HUES6 (cell line): Measurements from ENCODE around the gene BRAT1.

ENCODE experiments used
- H3K27ac ChIP-seq: 2 replicates; pipeline ENCODE4 v1.7.0; 2013; ENCODE audit warnings: low read depth, mild to moderate bottlenecking, low read length, inconsistent platforms
- H3K27me3 ChIP-seq: 2 replicates; pipeline ENCODE4 v1.6.1; 2013; ENCODE audit warnings: low read length; ENCODE audit not compliant: control insufficient read depth, insufficient read depth
- H3K36me3 ChIP-seq: 2 replicates; pipeline ENCODE4 v1.6.1; 2013; ENCODE audit warnings: low read length; ENCODE audit not compliant: control insufficient read depth, insufficient read depth
- H3K4me1 ChIP-seq: 2 replicates; pipeline ENCODE4 v1.6.1; 2013; ENCODE audit warnings: low read length; ENCODE audit not compliant: control insufficient read depth, insufficient read depth
- H3K4me3 ChIP-seq: 2 replicates; pipeline ENCODE4 v1.5.1; 2013; ENCODE audit warnings: low read depth, low read length
- H3K9ac ChIP-seq: one replicate; pipeline ENCODE4 v1.6.1; 2013; ENCODE audit warnings: mild to moderate bottlenecking, low read length
- H3K9me3 ChIP-seq: 2 replicates; pipeline ENCODE4 v1.6.1; 2013; ENCODE audit warnings: low read depth, low read length; ENCODE audit not compliant: control insufficient read depth, insufficient read depth

The BRAT1 gene

GRCh38 chr7:2555121-2556052 lies at the start of gene BRAT1:
Gene BRAT1 (minus strand): TSS chr7:2555524. CDS start chr7:2554431, 1,093 bp downstream.
- Histone ChIP-seq H3K4me1 (peaks cover 6% of the 10 kb centered on the region; the same call in 1 of the 2 replicates), H3K4me3 (peak within 1 kb of the TSS; percentile 77), H3K27ac (peak within 1 kb of the TSS; percentile 100), H3K36me3 (peaks cover 17% of the 10 kb centered on the region), H3K9ac (peak within 1 kb of the TSS; percentile 97), H3K9me3 (no peaks in the 10 kb centered on the region), H3K27me3 (no peaks in the 10 kb centered on the region)

- Histone ChIP-seq H3K27ac (no peak overlapping the region), H3K36me3 (no peaks in the 10 kb centered on the region), H3K27me3 (no peaks in the 10 kb centered on the region), H3K9ac (no peak overlapping the region), H3K4me1 (peaks cover 23% of the 10 kb centered on the region; the same call in 1 of the 2 replicates), H3K9me3 (no peaks in the 10 kb centered on the region), H3K4me3 (no peak overlapping the region)
These were observed 49.4 kb upstream of the BRAT1 start for GRCh38 chr7:2604608-2605174.

GRCh38 chr7:2603044-2603965 lies 48.0 kb upstream of the BRAT1 start:
- H3K4me1 ChIP-seq: peaks cover 18% of the 10 kb centered on the region; the same call in 1 of the 2 replicates
- H3K36me3 ChIP-seq: peaks cover 4% of the 10 kb centered on the region
- no peak overlapping the region for H3K27ac ChIP-seq

GRCh38 chr7:2602406-2603043 lies 47.2 kb upstream of the BRAT1 start:
- no peak overlapping the region for H3K4me3 ChIP-seq
- H3K4me1 ChIP-seq: peaks cover 10% of the 10 kb centered on the region; the same call in 1 of the 2 replicates
- peaks cover 4% of the 10 kb centered on the region for H3K36me3 ChIP-seq
- H3K27ac ChIP-seq: no peak overlapping the region
- H3K9ac ChIP-seq: no peak overlapping the region
- H3K9me3 ChIP-seq: no peaks in the 10 kb centered on the region
- H3K27me3 ChIP-seq: no peaks in the 10 kb centered on the region

More at GRCh38 chr7:2603044-2603965, 48.0 kb upstream of the BRAT1 start:
- no peaks in the 10 kb centered on the region for H3K9me3 ChIP-seq
- H3K9ac ChIP-seq: no peak overlapping the region
- no peaks in the 10 kb centered on the region for H3K27me3 ChIP-seq
- H3K4me3 ChIP-seq: no peak overlapping the region

GRCh38 chr7:2601907-2602306 lies 46.6 kb upstream of the BRAT1 start:
- Histone ChIP-seq H3K27ac (no peak overlapping the region), H3K9me3 (no peaks in the 10 kb centered on the region), H3K36me3 (peaks cover 4% of the 10 kb centered on the region), H3K4me1 (peaks cover 4% of the 10 kb centered on the region; the same call in 1 of the 2 replicates), H3K4me3 (no peak overlapping the region), H3K9ac (no peak overlapping the region), H3K27me3 (no peaks in the 10 kb centered on the region)

- no peak overlapping the region for H3K27ac ChIP-seq
- no peak overlapping the region for H3K4me3 ChIP-seq
- H3K27me3 ChIP-seq: no peaks in the 10 kb centered on the region
- no peaks in the 10 kb centered on the region for H3K9me3 ChIP-seq
- H3K4me1 ChIP-seq: no peaks in the 10 kb centered on the region; the same call in 1 of the 2 replicates
- H3K9ac ChIP-seq: no peak overlapping the region
- H3K36me3 ChIP-seq: peaks cover 4% of the 10 kb centered on the region
These were observed 45.7 kb upstream of the BRAT1 start for GRCh38 chr7:2601065-2601464.

- Histone ChIP-seq H3K9ac (no peak overlapping the region), H3K36me3 (peaks cover 20% of the 10 kb centered on the region), H3K4me3 (no peak overlapping the region), H3K27ac (no peak overlapping the region), H3K27me3 (no peaks in the 10 kb centered on the region), H3K4me1 (no peaks in the 10 kb centered on the region), H3K9me3 (no peaks in the 10 kb centered on the region)
These were observed 43.0 kb upstream of the BRAT1 start for GRCh38 chr7:2598154-2598823.

- no peak overlapping the region for H3K9ac ChIP-seq
- no peaks in the 10 kb centered on the region for H3K9me3 ChIP-seq
- H3K4me3 ChIP-seq: no peak overlapping the region
- H3K36me3 ChIP-seq: peaks cover 26% of the 10 kb centered on the region
- H3K27me3 ChIP-seq: no peaks in the 10 kb centered on the region
- no peaks in the 10 kb centered on the region for H3K4me1 ChIP-seq
- H3K27ac ChIP-seq: no peak overlapping the region
These were observed 41.9 kb upstream of the BRAT1 start for GRCh38 chr7:2597273-2597640.

GRCh38 chr7:2596464-2597272 lies 41.3 kb upstream of the BRAT1 start:
- H3K36me3 ChIP-seq: peaks cover 26% of the 10 kb centered on the region
- no peak overlapping the region for H3K9ac ChIP-seq
- H3K9me3 ChIP-seq: no peaks in the 10 kb centered on the region
- H3K27ac ChIP-seq: no peak overlapping the region
- H3K27me3 ChIP-seq: no peaks in the 10 kb centered on the region
- no peak overlapping the region for H3K4me3 ChIP-seq
- no peaks in the 10 kb centered on the region for H3K4me1 ChIP-seq
